ENCODE data around the gene TRA2B.
"Not testable (repeated sequence)": the region's sequence is repeated elsewhere in the genome, so short reads cannot be mapped to it uniquely, and the experiment has no call there.

The TRA2B gene

DNA sequence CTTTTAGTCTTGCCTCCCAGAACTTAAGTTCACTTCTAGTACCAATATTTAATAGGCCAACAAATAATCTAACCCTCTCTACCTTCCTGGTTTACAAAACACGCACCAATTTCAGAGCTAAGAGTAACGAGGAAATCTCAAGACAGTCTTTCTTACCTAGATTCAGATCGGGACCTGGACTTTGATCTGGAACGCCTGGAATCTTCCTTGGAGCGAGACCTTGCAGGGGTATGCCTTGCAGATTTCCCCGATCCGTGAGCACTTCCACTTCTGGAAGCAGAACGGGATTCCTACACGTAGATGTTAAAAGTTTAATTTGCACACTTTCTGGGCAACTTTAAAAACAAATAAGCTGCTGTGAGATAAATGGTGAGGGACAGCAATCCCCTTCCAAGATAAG, 11.4 kb downstream of the TRA2B start:
- no peak for DNase-seq

DNA sequence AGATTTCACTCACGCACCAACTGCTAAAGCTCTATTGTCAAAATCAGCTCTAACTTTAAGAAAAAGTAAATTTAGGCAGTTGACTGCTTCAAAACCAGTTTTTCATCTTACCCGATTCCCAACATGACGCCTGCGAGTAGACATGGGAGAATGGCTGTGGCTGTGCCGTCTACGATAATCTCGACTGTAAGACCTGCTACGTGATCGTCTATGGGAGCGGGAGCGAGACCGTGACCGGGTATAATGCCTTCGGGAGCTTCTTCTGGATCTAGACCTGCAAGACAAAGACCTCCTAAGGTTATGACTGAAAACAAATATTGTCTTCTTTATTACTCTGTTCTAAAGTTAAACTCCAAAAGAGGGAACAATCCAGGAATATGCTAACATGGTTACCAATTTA, 12.5 kb downstream of the TRA2B start:
- no peak for DNase-seq

DNA sequence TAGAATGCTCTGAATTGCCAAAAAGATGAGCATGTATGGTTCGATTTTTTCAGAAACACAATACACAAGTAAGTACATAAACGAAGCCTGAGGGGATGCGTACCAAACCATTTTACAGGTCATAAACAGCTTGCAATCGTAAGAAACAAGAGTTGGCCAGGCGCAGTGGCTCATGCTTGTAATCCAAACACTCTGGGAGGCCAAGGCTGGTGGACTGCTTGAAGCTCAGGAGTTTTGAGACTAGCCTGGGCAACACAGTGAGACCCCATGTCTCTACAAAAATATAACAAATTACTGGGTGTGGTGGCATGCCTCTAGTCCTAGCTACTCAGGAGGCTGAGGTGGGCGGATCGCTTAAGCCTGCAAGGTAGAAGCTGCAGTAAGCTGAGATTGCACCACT, 13.4 kb downstream of the TRA2B start:
- DNase-seq: no peak

DNA sequence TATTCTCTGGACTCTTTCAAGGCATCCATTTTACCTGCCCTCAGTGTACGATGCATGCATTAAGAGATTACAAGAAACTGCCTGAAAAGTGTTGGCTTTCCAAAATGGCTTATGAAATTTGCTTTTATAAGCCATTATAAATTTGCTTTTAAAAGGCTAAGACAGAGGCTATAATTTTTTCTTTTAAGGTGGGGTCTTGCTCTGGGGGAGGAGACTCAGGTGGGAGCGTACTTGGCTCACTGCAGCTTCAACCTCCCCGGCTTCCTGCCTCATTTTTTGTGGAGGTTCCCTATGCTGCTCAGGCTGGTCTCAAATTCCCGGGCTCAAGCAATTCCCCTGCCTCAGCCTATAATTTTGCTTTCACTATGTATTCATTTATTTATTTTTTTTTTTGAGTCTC, 17.6 kb downstream of the TRA2B start:
- DNase-seq: no peak

DNA sequence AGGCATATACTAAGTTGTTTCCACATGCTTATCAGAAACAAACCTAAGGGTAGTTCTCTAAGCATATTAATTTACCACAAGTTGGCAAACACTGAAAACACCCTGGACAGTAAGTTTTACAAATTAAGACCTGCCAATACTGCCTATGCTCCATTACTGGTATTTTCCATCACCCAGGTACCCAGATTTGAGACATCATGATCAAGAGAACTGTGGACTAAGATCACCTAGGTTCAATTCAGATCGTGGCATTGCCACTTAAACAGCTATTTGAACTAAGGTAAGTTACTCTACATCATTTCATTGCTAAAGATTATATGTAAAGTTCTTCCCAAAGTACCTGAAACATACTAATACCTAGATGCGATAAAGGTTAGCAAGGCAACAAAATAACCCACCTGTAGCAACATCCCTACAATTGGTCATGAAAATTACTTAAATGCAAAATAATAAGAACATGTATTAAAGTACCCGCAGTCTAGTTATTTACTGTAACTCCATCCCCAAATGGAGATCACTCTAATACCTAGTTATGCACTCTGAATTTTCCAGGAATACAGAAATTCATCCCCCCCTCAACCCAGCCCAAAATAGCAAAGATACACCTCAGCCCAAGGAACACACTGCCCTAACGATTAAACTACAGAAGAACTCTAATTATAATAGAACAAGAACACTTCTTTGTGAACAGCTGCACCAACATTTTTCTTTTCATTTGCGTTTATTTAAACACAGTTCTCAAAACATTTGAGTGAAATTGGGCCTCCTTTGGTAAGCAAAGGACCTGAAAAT, 21.6 kb downstream of the TRA2B start:
- DNase-seq: no peak

DNA sequence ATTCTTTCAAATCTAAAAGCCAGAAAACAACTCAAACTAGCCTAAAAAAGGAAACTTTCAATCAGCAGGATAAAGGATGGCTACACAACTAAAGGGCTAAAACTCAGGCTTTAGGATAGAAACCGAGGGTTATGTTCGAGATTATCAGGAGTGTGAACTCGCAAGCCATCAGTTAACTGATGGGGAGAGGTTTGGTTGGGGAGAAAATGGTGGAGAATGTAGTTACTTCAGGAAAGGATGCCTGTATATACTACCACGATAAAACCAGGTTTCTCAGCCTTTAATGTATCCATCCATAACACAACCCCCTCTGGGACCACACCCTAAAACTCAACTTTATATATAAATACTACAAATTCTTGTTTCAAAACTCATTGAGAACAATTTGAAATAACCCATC, 22.2 kb downstream of the TRA2B start:
- no peak for DNase-seq

DNA sequence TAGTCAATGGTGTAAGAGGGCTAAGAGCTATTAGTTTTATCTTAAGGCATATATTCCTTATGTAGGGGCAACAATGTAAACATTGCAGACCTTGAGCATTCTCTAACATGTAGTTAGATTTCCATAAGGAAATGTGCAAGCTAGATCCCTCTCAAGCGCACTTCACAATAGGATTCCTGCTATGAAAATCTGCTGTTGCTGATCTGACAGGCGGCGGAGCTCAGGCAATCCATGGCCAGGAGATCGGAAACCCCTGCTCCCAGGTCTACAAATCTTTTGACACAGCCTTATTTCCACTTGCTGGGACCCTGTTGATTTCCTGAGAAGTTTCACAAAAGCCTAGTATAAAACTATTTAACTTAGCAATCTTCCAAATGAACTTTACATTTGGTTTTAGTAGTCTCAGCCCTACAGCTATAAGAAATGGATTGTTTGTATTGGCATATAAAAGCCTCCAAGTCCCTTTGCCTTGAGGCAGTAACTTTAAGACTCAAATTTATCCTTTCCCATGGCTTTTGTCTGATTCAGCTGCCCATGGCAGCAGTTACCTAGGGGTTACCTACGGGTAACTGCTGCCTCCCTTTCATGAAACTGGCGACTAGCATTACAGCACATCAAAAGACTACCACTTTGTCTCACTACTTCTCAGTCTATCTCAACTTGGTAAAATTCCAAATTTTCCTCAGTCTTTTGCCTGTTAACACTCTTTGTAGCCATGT, 22.7 kb downstream of the TRA2B start:
- no peak for DNase-seq

DNA sequence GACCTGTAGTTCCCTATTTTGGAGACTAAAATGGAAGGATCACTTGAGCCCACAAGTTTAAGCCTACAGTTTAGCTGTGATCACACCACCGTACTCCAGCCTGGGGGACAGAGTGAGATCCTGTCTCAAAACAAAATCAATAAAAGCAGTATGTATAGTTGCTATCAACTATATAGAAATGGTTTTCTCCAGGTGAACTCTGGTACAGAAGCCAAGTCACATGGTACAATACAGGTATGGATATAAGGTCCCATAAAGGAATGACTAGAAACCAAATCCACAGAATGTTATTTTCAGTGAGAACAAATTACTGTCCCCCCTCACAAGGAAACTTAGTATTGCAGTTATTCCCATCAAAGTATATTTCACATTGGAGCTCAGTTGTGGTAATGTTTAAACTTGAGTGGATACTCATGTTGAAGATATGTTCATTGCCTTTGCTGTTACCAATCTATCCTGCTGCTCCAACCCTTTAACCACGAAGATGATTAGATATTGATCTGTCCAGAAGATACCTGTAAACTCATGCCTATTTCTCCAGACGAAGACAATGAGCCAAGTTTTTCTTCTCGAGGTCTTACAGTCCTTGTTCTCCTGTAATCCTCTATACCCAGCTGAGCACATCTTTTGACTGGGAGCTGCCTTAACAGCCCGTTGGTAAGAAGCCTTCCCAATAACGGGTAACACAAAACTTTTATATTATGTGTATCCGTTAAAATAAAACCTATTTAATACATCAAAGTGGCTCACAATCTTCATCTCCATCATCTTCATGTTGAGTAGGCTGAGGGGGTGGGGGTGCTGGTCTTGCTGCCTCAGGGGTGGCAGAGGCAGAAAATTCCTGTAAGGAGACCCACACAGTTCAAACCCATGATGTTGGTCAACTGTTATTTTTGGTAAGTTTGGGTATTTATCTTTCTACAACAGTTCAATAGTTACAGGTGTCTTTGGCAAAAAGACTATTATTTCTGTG, 24.6 kb downstream of the TRA2B start:
- DNase-seq: no peak

DNA sequence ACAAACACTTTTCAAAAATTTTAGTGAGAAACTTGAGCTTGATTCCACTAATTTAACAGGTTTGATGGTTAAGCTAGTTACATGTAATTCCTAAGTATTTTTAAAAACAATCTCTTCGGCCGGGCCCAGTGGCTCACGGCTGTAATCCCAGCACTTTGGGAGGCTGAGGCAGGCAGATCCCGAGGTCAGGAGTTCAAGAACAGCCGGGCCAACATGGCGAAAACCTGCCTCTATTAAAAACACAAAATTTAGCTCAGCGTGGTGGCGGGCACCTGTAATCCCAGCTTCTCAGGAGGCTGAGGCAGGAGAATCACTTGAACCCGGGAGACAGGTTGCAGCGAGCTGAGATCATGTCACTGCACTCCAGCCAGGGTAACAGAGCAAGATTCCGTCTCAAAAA, 25.3 kb downstream of the TRA2B start:
- DNase-seq: no peak

DNA sequence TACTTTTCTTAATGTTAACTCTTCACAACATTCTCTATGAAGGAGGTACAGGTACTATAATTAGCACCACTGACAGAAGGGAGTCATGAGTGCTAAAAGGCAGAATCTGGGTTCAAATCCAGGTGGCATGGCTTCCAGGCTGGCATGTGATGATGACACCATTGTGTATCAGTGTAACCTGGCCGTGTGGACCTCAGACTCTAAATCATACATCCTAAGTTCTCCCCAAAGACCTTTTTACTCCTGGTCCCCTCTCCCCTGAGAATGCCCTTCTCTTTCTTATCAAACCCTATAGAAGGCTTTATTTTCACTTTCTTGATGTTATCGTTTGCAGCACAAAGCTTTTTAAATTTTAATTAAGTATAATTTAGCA, 26.8 kb downstream of the TRA2B start:
- not testable (repeated sequence) for DNase-seq

DNA sequence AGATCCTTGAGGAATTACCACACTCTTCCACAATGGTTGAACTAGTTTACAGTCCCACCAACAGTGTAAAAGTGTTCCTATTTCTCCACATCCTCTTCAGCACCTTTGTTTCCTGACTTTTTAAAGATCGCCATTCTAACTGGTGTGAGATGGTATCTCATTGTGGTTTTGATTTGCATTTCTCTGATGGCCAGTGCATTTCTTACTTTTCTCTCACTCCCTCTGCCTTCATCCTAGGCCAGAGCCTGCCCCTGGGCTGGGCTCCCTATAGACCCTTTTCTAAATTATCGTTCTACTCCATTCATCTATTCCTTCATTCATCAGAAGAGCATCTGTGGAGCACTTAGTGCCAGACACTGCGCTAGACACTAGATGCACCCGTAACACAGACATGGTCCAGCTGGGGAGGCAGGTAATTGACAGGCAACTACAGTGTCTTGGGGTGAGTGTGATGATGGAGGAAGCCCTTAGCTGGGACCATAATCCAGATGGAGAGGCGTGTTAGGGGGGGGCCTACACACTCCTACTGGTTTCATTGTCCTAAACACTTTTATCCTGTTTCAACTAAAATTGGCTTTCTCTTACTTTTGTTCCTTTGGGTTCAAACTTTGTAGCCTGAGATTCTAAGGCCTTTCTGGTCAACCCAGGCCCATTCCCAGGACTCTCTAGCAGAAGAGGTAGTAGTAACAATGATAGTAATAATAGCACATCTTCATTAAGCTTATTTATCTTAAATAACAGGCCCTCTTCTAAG, 27.3 kb downstream of the TRA2B start:
- DNase-seq: not testable (repeated sequence)

DNA sequence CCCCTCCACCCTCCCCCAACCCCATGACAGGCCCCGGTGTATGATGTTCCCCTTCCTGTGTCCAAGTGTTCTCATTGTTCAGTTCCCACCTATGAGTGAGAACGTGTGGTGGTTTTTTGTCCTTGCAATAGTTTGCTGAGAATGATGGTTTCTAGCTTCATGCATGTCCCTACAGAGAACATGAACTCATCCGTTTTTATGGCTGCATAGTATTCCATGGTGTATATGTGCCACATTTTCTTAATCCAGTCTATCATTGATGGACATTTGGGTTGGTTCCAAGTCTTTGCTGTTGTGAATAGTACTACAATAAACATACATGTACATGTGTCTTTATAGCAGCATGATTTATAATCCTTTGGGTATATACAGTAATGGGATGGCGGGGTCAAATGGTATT, 27.9 kb downstream of the TRA2B start:
- not testable (repeated sequence) for DNase-seq

DNA sequence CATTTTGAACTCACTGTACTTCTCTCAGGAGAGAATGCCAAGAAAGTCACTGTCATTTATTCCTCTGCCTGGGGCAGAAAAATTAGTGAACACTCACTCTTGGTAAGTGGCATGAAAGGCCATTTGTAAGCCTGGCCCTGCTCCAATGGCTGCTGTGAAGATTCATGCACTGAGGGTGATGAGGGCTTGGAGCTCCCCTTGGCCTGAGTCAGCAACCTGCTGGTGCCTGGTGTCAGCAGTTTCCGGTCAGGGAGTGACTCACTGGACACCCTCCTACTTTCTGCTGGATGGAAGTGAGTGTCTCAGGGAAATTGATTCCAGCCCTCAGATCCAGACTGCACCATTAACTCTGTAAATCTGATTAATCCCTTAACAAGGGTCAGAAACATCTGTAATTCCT, 37.6 kb downstream of the TRA2B start:
- no peak for DNase-seq

DNA sequence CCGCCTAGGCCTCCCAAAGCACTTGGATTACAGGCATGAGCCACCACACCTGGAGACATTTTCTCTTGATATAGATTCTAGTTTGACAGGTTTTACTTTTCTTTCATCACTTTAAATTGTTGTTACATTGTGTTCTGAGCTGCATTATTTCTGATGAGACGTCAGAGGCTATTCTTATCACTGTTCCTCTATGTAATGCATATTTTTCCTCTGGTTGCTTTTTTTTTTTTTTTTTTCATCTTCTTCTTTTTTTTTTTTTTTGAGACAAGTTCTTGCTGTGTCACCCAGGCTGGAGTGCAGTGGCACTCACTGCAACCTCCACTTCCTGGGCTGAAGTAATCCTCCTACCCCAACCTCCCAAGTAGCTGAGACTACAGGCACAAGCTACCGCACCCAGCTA, 41.2 kb downstream of the TRA2B start:
- no peak for DNase-seq

DNA sequence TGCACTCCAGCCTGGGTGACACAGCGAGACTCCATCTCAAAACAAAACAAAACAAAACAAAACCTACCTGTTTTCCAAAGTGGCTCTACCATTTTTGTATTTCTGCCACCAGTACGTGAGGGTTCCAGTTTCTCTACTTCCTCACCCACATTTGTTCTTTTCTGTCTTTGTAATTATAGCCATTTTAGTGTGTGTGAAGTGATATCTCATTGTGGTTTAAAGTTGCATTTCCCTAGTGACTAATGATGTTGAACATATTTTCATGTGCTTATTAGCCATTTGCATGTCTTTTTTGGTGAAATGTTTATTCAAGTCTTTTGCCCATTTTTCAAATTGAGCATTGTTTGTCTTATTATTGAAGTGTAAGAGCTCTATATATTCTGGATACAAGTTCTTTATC, 50.7 kb downstream of the TRA2B start:
- DNase-seq: no peak

DNA sequence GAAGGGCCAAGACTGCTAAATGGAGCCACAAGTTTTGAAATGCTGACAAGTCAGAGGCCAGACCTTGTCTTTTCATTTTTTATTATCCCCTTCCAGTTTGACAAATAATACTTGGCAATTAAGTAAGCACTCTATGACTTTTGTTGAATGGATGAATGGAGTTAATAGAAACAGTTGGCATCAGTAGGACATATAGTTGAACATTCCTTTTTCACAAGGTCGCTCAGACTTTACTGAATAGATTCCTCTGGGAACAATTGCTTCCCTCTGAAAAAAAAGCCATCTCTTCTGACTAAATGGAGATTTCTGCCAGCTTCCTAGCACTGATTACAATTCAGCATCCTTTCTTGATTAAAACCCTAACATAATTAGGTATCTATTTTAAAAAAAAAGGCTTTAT, 53.2 kb downstream of the TRA2B start:
- DNase-seq: no peak

DNA sequence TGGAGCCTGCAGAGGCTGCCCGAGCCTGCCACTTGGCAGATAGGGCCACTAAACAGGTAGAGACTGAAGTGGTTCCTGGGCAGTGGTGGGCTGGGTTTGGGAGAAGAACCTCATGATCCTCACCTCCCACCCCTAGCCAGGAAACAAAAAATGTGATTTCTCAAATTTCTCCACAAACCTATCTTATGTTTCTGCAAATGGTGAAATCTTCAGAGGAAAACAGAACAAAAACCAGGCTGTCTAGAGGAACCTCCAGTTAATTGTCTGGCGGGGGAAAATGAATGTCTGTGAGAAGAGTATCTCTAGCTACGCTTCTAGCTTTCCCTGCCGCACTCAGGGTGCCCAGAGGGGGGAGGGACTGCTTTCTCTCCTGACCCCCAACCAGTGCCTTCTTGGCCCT, 55.9 kb downstream of the TRA2B start:
- no peak for DNase-seq

DNA sequence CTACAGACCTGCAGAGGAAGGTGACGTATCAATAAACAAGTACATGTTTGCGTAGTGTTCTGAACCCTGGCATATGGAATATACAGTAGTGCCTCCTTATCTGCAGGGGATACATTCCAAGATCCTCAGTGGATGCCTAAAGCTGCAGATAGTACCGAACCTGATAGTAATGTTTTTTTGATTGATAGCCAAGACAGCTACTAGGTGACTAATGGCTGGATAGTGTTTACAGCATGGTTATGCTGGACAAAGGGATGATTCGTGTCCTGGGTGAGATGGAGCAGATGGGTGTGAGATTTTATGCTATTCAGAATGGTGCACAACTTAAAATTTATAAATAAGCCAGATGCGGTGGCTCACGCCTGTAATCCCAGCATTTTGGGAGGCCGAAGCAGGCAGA, 57.2 kb downstream of the TRA2B start:
- no peak for DNase-seq

DNA sequence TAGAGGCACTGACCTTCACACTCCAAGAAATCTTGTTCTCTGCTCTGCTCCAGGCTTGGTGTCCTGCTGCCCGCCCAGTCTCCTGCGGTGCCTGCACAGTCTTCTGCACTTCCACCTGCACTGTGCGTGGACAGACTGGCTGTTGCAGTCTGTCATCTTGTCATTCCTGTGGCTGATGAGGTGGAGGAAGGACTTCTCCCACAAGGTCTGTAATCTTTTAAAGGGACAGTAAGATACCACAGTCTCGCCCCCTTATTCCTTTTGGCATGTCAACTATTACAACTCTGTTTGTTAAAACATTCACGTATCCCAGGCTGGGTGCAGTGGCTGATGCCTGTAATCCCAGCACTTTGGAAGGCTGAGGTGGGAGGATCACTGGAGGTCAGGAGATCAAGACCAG, 58.9 kb downstream of the TRA2B start:
- DNase-seq: no peak

DNA sequence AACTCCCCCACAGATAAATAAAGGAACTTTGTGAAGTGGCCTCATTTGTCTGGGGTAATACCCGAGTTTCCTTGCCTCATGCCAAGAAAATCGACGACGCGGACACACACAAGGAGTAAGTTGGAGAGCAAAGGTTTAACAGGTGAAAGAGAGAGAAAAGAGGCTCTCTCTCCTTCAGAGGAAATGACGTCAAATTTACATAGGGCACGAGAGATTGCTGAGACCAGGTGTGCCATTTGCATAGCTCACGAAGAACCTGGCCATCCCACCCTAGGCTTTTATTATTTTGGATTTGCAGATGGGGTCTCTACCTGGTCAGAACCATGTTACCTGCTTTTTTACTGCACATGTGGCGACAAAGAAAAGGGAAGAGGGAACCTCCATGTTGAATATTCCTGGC, 63.7 kb downstream of the TRA2B start:
- DNase-seq: no peak

DNA sequence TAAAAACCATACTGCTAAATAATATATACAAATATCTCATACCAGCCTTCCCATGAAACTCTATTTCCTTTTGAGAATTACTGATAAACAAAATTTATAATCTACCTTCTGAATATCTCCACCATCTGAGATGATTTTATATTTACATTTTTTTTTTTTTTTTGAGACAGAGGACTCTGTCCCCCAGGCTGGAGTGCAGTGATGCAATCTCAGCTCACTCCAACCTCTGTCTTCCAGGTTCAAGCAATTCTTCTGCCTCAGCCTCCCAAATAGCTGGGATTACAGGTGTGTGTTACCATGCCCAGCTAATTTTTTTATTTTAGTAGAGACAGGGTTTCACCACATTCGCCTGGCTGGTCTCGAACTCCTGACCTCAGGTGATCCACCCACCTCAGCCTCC, 70.2 kb downstream of the TRA2B start:
- DNase-seq: no peak

DNA sequence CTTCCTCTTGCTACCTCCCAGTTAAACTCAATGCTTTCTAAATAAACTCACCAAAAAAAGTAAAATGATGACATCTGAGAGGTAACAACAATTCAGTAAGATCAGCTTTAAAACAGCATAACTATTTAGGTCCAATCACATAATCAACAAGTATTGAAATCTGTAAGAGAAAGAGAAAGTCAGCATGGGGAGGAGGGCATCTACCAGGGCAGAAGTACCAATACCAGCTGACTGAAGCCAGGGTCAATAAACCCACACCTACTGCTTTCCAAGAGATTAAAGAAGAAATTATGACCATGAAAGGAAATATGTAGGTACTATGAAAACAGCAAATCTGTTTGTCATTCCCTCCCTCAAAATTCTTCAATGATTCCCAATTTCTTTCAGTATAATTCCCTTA, 70.8 kb downstream of the TRA2B start:
- DNase-seq: no peak

DNA sequence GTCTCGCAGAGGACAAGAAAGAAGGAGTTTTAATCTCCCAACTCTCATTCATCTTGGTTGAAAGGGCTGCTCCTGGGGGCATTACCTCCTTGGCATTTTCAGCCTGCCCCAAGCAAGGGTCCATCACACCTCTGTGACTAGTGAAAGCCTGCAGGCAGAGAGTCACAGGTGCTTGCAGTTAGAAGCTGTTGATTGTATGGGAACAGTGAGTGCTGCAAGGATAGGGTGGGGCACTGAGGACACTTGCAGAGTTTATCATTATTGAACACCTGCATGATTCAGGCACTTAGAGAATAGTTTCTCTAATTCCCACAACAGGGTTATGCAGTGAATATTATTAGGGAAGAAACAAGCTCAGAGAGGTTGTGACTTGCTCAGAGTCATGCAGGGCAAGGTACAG, 71.3 kb downstream of the TRA2B start:
- no peak for DNase-seq
